ENCODE results near the gene IFT57. TPM values are rescaled to one million over a fixed set of nuclear protein-coding genes. Genes with fewer than 3 reads are reported as not detected.
A peak's percentile ranks its signal among the peaks of the same experiment; 100 is the strongest.

Gene IFT57
- total and polyA plus RNA-seq, 2 of the 8 experiments (the other 6 are each of a cell fraction or from before 2014, with no cell fraction given) = 15.1 to 27.8 TPM

- FAIRE-seq = no peak
- Histone ChIP-seq H2BK15ac (ENCODE audit: low read length) (no peak overlapping the region), H3K4me1 (replicated peaks in 1 of 4; ENCODE audit: control insufficient read depth in 3 of 4, insufficient read depth in 4 of 4, low read length in 3 of 4) (no peaks in the 10 kb centered on the region), H3K23me2 (ENCODE audit: low read depth, low read length) (no peaks in the 10 kb centered on the region), H3K4ac (replicated peaks; ENCODE audit: insufficient read length, low read depth, low read length) (no peak overlapping the region), H3K79me1 (ENCODE audit: low read depth, low read length) (no peaks in the 10 kb centered on the region; the same call in 1 of the 2 replicates), H3K14ac (ENCODE audit: insufficient read length) (no peak overlapping the region), H4K91ac (replicated peaks; ENCODE audit: insufficient read length, low read length) (no peak overlapping the region), H3K27ac (ENCODE audit: low read depth, low read length) (no peak overlapping the region), H2AFZ (ENCODE audit: low read length) (no peak overlapping the region), H3K4me2 (ENCODE audit: insufficient read depth in 1 of 2, low read depth in 2 of 2, low read length in 2 of 2) (no peak overlapping the region), H3K18ac (ENCODE audit: extremely low read depth, low read length) (no peak overlapping the region), H4K8ac (ENCODE audit: extremely low read depth, insufficient read depth, low read length) (no peak overlapping the region), H4K5ac (ENCODE audit: insufficient read length, low read depth, low read length) (no peak overlapping the region), H2BK12ac (ENCODE audit: low read depth, low read length) (no peak overlapping the region), H3K9ac (replicated peaks in 1 of 4; ENCODE audit: extremely low read depth in 1 of 4, low read depth in 3 of 4, low read length in 3 of 4) (no peak overlapping the region), H3K56ac (replicated peaks; ENCODE audit: insufficient read length, low read depth, low read length) (no peak overlapping the region), H2BK5ac (ENCODE audit: low read depth, low read length) (no peak overlapping the region), H4K20me1 (replicated peaks in 1 of 2; ENCODE audit: control insufficient read depth in 1 of 2, insufficient read depth in 2 of 2, low read length in 2 of 2) (no peaks in the 10 kb centered on the region), H3K79me2 (ENCODE audit: control insufficient read depth in 1 of 2, insufficient read depth in 2 of 2, low read length in 2 of 2) (no peaks in the 10 kb centered on the region), H2BK120ac (replicated peaks; ENCODE audit: low read depth, low read length) (no peak overlapping the region), H3K4me3 (ENCODE audit: extremely low read depth in 1 of 4, insufficient read depth in 2 of 4, low read depth in 3 of 4, low read length in 4 of 4) (no peak overlapping the region), H3K36me3 (ENCODE audit: control insufficient read depth in 2 of 4, insufficient read depth in 4 of 4, low read length in 3 of 4) (no peaks in the 10 kb centered on the region), H3K27me3 (replicated peaks in 1 of 4; ENCODE audit: control insufficient read depth in 3 of 4, extremely low read depth in 1 of 4, insufficient read depth in 3 of 4, low read length in 3 of 4) (no peaks in the 10 kb centered on the region), H2BK20ac (ENCODE audit: low read length) (no peak overlapping the region), H3K9me3 (ENCODE audit: insufficient read depth in 2 of 2, low read depth in 1 of 2, low read length in 1 of 2) (no peaks in the 10 kb centered on the region), H2AK5ac (ENCODE audit: low read depth, low read length) (no peak overlapping the region), H3K23ac (ENCODE audit: insufficient read length) (no peak overlapping the region)
- peak; percentile 87 for TF ChIP-seq SRF (IDR thresholded peaks at IDR 0.05; ENCODE audit: low read depth, low read length)
- TF ChIP-seq TCF12 (IDR thresholded peaks at IDR 0.05; ENCODE audit: low read depth, low read length) = no peak
- ChIA-PET CTCF (ENCODE audit: partially characterized antibody) (interaction anchor here (0.7 kb wide), 1 partner anchor 81 kb away, joined by 3 read pairs; no protein-coding TSS in a partner anchor), POLR2A (ENCODE audit: partially characterized antibody) (no interaction called here)
- WGBS, 2 experiments (ENCODE audit: extremely low coverage in 1 of 2, insufficient coverage in 1 of 2, insufficient read length in 1 of 2, insufficient replicate concordance in 2 of 2, low coverage in 1 of 2, low lambda C conversion rate in 2 of 2, missing lambda C conversion rate in 1 of 2) = 89% methylated on average over 1 of the region's 1 CpG; no CpG with 5 or more reads in 1 of the 2 experiments
- DNase-seq (ENCODE audit: low read depth in 1 of 2, low spot score in 2 of 2) = no peak
These were observed 13.1 kb upstream of the IFT57 start for GRCh38 chr3:108235290-108235689.
